Neural crest cell (in vitro differentiated cells): ENCODE data around the gene PFAS. TPM values are rescaled to one million over a fixed set of nuclear protein-coding genes. Genes with fewer than 3 reads are reported as not detected.

Source experiments
- DNase-seq: peaks from one replicate; pipeline ENCODE4 v3.0.0; 2021; ENCODE audit warnings: low read depth, mixed read lengths, low spot score
- H3K27ac Mint-ChIP-seq: one replicate; pipeline ENCODE4 v1.8.0; 2021; ENCODE audit warnings: mild to moderate bottlenecking, mixed read lengths; ENCODE audit not compliant: unreplicated experiment
- H3K27me3 Mint-ChIP-seq: 2 replicates; pipeline ENCODE4 v1.8.0; 2021; ENCODE audit warnings: low read depth, mild to moderate bottlenecking, mixed read lengths
- H3K36me3 Mint-ChIP-seq: 2 replicates; pipeline ENCODE4 v1.8.0; 2021; ENCODE audit warnings: low read depth, mild to moderate bottlenecking, mixed read lengths
- H3K4me1 Mint-ChIP-seq: 2 replicates; pipeline ENCODE4 v1.8.0; 2021; ENCODE audit warnings: mixed read lengths
- H3K4me3 Mint-ChIP-seq: one replicate; pipeline ENCODE4 v1.8.0; 2021; ENCODE audit warnings: mild to moderate bottlenecking, mixed read lengths
- H3K9me3 Mint-ChIP-seq: 2 replicates; pipeline ENCODE4 v1.8.0; 2021; ENCODE audit warnings: mixed read lengths
- total RNA-seq: library from RNA; stranded (reverse); gene quantifications from 2 replicates; pipeline ENCODE4 v1.2.1, GENCODE V29; 2021
- TF ChIP-seq, protein P1 (sequence below): fragments of 200-600 bp; sonication (generic); conservative IDR thresholded peaks from 2 replicates; pipeline ENCODE4 v1.5.0; 2021; ENCODE audit warnings: antibody characterized with exemption, mild to moderate bottlenecking

The PFAS gene
- total RNA-seq, 1 donor from 2014 or later: 201 TPM

DNA sequence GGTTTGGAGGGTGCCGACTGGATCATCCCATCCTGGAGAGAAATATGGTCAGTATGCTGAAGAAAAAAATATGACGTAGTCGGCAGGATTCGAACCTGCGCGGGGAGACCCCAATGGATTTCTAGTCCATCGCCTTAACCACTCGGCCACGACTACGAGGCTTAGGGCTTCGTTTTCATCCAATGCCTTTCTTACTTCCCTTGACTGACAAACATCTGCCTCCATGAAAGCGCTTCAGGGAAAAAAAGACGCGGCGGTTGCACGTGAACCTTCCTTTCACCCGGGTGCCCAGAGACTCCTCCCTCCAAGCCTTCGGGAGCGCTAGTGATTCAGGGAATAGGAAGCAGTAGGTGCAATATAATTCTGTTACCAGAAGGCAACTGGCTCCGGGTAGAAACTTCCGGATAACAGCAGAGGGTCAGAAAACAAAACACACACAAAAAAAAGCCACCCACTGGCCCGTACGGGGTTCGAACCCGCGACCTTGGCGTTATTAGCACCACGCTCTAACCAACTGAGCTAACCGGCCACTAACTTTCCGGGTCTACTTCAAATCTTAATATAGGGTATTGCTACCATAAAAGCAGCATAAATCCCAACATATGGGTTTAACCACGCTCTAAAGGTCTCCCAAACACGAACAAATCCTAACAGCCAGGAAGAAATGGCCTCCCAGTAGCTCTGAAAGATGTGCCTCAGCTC is 22.4 kb upstream of the PFAS start:
- Mint-ChIP-seq H3K27ac (peak overlapping the region; percentile 86), H3K36me3 (peaks cover 29% of the 10 kb centered on the region), H3K9me3 (peaks cover 5% of the 10 kb centered on the region), H3K4me1 (peaks cover 41% of the 10 kb centered on the region), H3K4me3 (peak overlapping the region; percentile 94), H3K27me3 (peaks cover 33% of the 10 kb centered on the region)
- TF ChIP-seq, protein P1, sequence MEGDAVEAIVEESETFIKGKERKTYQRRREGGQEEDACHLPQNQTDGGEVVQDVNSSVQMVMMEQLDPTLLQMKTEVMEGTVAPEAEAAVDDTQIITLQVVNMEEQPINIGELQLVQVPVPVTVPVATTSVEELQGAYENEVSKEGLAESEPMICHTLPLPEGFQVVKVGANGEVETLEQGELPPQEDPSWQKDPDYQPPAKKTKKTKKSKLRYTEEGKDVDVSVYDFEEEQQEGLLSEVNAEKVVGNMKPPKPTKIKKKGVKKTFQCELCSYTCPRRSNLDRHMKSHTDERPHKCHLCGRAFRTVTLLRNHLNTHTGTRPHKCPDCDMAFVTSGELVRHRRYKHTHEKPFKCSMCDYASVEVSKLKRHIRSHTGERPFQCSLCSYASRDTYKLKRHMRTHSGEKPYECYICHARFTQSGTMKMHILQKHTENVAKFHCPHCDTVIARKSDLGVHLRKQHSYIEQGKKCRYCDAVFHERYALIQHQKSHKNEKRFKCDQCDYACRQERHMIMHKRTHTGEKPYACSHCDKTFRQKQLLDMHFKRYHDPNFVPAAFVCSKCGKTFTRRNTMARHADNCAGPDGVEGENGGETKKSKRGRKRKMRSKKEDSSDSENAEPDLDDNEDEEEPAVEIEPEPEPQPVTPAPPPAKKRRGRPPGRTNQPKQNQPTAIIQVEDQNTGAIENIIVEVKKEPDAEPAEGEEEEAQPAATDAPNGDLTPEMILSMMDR: no peak
- peak; percentile 74 for DNase-seq

DNA sequence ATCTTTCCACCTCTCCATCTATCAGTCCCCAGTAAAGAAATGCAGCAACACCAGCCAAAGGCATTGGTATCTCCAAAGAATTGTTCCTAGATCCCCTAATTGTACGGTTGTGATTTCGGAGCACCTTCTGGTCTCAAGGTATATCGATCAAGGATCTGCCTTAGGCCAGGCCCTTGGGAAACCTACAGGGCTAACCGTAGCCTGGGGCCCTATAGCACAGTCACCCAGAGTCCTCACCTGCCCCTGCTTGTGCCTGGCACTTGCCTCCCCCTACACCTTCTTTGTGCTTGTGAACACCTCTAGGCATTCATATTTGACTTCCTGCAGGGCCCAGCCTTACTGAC is 21.9 kb upstream of the PFAS start:
- H3K9me3 Mint-ChIP-seq: peaks cover 2% of the 10 kb centered on the region

DNA sequence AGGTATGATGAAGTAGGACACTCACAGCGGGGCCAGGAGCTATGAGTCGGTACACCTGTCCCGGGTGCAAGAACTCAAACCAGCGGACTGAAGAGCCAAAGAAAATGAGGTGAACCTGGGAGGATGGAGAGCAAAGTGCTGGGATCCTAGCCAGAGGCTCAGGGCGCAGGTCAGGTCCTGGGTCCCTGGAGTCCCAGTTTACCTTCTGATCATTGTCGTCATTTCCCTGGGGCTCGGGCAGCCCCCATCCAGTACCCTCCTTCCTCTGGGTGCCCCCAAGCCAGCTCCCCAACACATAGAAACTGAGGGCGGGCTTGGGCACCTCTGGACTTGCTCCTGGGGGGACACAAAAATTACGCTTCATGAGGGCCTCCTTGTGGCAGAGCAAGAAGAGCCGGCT is 17.4 kb upstream of the PFAS start:
- TF ChIP-seq, protein P1: no peak
- no peaks in the 10 kb centered on the region for H3K9me3 Mint-ChIP-seq
- peaks cover 9% of the 10 kb centered on the region for H3K27me3 Mint-ChIP-seq
- peaks cover 23% of the 10 kb centered on the region for H3K36me3 Mint-ChIP-seq
- no peak for DNase-seq
- no peak overlapping the region for H3K4me3 Mint-ChIP-seq
- H3K4me1 Mint-ChIP-seq: peaks cover 10% of the 10 kb centered on the region
- H3K27ac Mint-ChIP-seq: no peak overlapping the region

More for the DNA sequence above, 21.9 kb upstream of the PFAS start:
- no peak for DNase-seq
- TF ChIP-seq, protein P1: no peak
- Mint-ChIP-seq H3K4me1 (peaks cover 37% of the 10 kb centered on the region), H3K27me3 (peaks cover 29% of the 10 kb centered on the region), H3K27ac (peak overlapping the region; percentile 86), H3K36me3 (peaks cover 25% of the 10 kb centered on the region), H3K4me3 (peak overlapping the region; percentile 94)

GRCh38 chr17:8234361-8235270 is 14.5 kb upstream of the PFAS start:
- Mint-ChIP-seq H3K9me3 (no peaks in the 10 kb centered on the region), H3K4me1 (no peaks in the 10 kb centered on the region), H3K27ac (no peak overlapping the region), H3K27me3 (no peaks in the 10 kb centered on the region), H3K36me3 (peaks cover 16% of the 10 kb centered on the region), H3K4me3 (no peak overlapping the region)
- DNase-seq: no peak
- TF ChIP-seq, protein P1: no peak

DNA sequence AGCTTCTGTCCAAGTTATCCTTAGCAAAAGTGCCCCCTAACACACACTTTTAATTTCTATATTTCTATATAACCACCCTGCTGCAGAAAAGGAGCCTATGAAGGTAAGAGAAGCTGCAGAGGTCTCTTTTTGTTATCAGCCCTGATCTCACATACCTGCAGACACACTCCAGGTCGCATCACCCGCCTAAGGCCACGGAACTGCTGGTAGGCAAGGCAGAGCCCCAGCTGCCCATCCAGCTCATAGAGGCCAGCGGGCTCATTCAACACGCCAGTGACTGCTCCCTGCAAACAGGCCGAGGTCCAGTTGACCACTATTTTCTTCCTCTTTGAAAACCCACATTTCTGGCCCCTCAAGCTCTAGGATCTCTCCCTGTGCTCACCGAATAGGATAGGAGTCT is 13.4 kb upstream of the PFAS start:
- Mint-ChIP-seq H3K27me3 (no peaks in the 10 kb centered on the region), H3K27ac (no peak overlapping the region), H3K9me3 (no peaks in the 10 kb centered on the region), H3K36me3 (peaks cover 12% of the 10 kb centered on the region), H3K4me3 (no peak overlapping the region), H3K4me1 (no peaks in the 10 kb centered on the region)
- TF ChIP-seq, protein P1: no peak
- no peak for DNase-seq
